IMR-90 (cell line): Measurements from ENCODE around the gene ITGAE. TPM values are rescaled to one million over a fixed set of nuclear protein-coding genes. Genes with fewer than 3 reads are reported as not detected.

Source experiments
- ATAC-seq: fragments of 200-7000 bp; cut with Tn5 transposase; 2 replicates; pipeline ENCODE4 v1.9.1; 2020; ENCODE audit warnings: low read depth, mild to moderate bottlenecking, moderate library complexity
- BruUV-seq: library from RNA; stranded (reverse); fragments of 400-500 nt; replicated peaks from 2 replicates; lab custom pipeline; 2021; lab: Mats Ljungman, UMichigan
- CTCF ChIA-PET: fragments of 300-600 bp; formaldehyde crosslinking; extraction: SDS; loops from one replicate; lab custom pipeline; 2021; ENCODE audit warnings: antibody characterized with exemption; lab: Yijun Ruan, JAX
- POLR2A ChIA-PET: fragments of 300-600 bp; sonication (Branson Sonifier 250); formaldehyde crosslinking; loops from one replicate; lab custom pipeline; 2022; ENCODE audit warnings: antibody characterized with exemption; ENCODE audit not compliant: unreplicated experiment; lab: Charles Lee
- DNase-seq: peaks from one replicate; pipeline ENCODE4 v3.0.0; 2013
- H2AFZ ChIP-seq: replicated peaks from 2 replicates; pipeline ENCODE3; 2013; ENCODE audit warnings: low read length, mild to moderate bottlenecking; ENCODE audit not compliant: poor library complexity
- H2AK5ac ChIP-seq: 2 replicates; pipeline ENCODE4 v1.6.1; 2013; ENCODE audit warnings: low read depth, low read length, inconsistent platforms
- H2AK9ac ChIP-seq: replicated peaks from 2 replicates; pipeline ENCODE3; 2013; ENCODE audit warnings: mild to moderate bottlenecking, low read depth, low read length, moderate library complexity; ENCODE audit not compliant: poor library complexity
- H2BK120ac ChIP-seq: 2 replicates; pipeline ENCODE4 v1.6.1; 2013; ENCODE audit warnings: low read depth, low read length, inconsistent platforms
- H2BK15ac ChIP-seq: 3 replicates; pipeline ENCODE4 v1.6.1; 2013; ENCODE audit warnings: low read depth, low read length, inconsistent platforms
- H2BK20ac ChIP-seq: 2 replicates; pipeline ENCODE4 v1.6.1; 2013; ENCODE audit warnings: low read depth, mild to moderate bottlenecking, inconsistent platforms, low read length, moderate library complexity
- H2BK5ac ChIP-seq: 2 replicates; pipeline ENCODE4 v1.6.1; 2013; ENCODE audit warnings: mild to moderate bottlenecking, low read depth, low read length, inconsistent platforms; ENCODE audit not compliant: poor library complexity, severe bottlenecking
- H3K14ac ChIP-seq: replicated peaks from 2 replicates; pipeline ENCODE4 v1.6.1; 2013; ENCODE audit warnings: low read depth, low read length, inconsistent platforms
- H3K18ac ChIP-seq: 2 replicates; pipeline ENCODE4 v1.6.1; 2013; ENCODE audit warnings: low read depth, low read length, control low read depth
- H3K23ac ChIP-seq: 2 replicates; pipeline ENCODE4 v1.6.1; 2013; ENCODE audit warnings: low read depth, low read length, inconsistent platforms
- H3K27ac ChIP-seq: 2 replicates; pipeline ENCODE4 v1.5.1; 2013; ENCODE audit warnings: mild to moderate bottlenecking, control low read depth, low read length; ENCODE audit not compliant: insufficient read depth
- H3K27me3 ChIP-seq: 2 replicates; pipeline ENCODE4 v1.6.1; 2013; ENCODE audit warnings: low read length; ENCODE audit not compliant: control insufficient read depth, insufficient read depth
- H3K36me3 ChIP-seq: 2 replicates; pipeline ENCODE4 v1.6.1; 2013; ENCODE audit warnings: low read length, mixed read lengths; ENCODE audit not compliant: control insufficient read depth, insufficient read depth
- H3K4ac ChIP-seq: 2 replicates; pipeline ENCODE4 v1.6.1; 2013; ENCODE audit warnings: low read depth, low read length, inconsistent platforms
- H3K4me1 ChIP-seq: 2 replicates; pipeline ENCODE4 v1.6.1; 2013; ENCODE audit warnings: low read length, mixed read lengths; ENCODE audit not compliant: control insufficient read depth, insufficient read depth
- H3K4me2 ChIP-seq: 2 replicates; pipeline ENCODE4 v1.6.1; 2013; ENCODE audit warnings: low read depth, mild to moderate bottlenecking, control low read depth, low read length, moderate library complexity
- H3K4me3 ChIP-seq: 2 replicates; pipeline ENCODE4 v1.5.1; 2013; ENCODE audit warnings: low read depth, mild to moderate bottlenecking, control low read depth, low read length, moderate library complexity; ENCODE audit not compliant: insufficient read depth
- H3K56ac ChIP-seq: 2 replicates; pipeline ENCODE4 v1.6.1; 2013; ENCODE audit warnings: low read length, inconsistent platforms; ENCODE audit not compliant: insufficient read depth; ENCODE audit errors: extremely low read depth
- H3K79me1 ChIP-seq, 2 experiments: 2 replicates each; pipeline ENCODE4 v1.6.1; 2013; ENCODE audit warnings: low read length in 2 of 2, inconsistent platforms in 1 of 2, low read depth in 1 of 2
- H3K9ac ChIP-seq: 2 replicates; pipeline ENCODE4 v1.6.1; 2013; ENCODE audit warnings: low read depth, low read length, control low read depth
- H3K9me1 ChIP-seq: 2 replicates; pipeline ENCODE4 v1.6.1; 2013; ENCODE audit warnings: low read length, inconsistent platforms; ENCODE audit not compliant: insufficient read depth
- H3K9me3 ChIP-seq: 2 replicates; pipeline ENCODE4 v1.6.1; 2013; ENCODE audit warnings: low read length; ENCODE audit not compliant: control insufficient read depth, insufficient read depth
- H4K20me1 ChIP-seq: 2 replicates; pipeline ENCODE4 v1.6.1; 2013; ENCODE audit warnings: low read length, inconsistent platforms; ENCODE audit not compliant: insufficient read depth
- H4K5ac ChIP-seq: 2 replicates; pipeline ENCODE4 v1.6.1; 2013; ENCODE audit warnings: mild to moderate bottlenecking, low read depth, low read length, control low read depth
- H4K8ac ChIP-seq, 2 experiments: 2 replicates each; pipeline ENCODE4 v1.6.1; 2013; ENCODE audit warnings: low read depth in 2 of 2, low read length in 2 of 2, control low read depth in 1 of 2, inconsistent platforms in 1 of 2
- H4K91ac ChIP-seq: 2 replicates; pipeline ENCODE4 v1.6.1; 2013; ENCODE audit warnings: low read depth, low read length, inconsistent platforms; ENCODE audit not compliant: insufficient read depth
- BHLHE40 ChIP-seq: fragments of 150-350 bp; IDR thresholded peaks from 2 replicates; pipeline ENCODE4 v1.6.1; 2016; ENCODE audit warnings: mild to moderate bottlenecking, low read depth, low read length
- CEBPB ChIP-seq: IDR thresholded peaks from 2 replicates; pipeline ENCODE4 v1.6.1; 2012; ENCODE audit warnings: low read depth, low read length, improper control_type of control experiment
- CHD1 ChIP-seq: IDR thresholded peaks from 2 replicates; pipeline ENCODE4 v1.6.1; 2012; ENCODE audit warnings: low read depth, low read length, improper control_type of control experiment
- FOS ChIP-seq: fragments of 150-350 bp; IDR thresholded peaks from 2 replicates; pipeline ENCODE4 v1.6.1; 2016; ENCODE audit warnings: low read depth, low read length
- MAFK ChIP-seq: IDR thresholded peaks from 2 replicates; pipeline ENCODE4 v1.6.1; 2012; ENCODE audit warnings: low read depth, low read length, improper control_type of control experiment
- MAZ ChIP-seq: IDR thresholded peaks from 2 replicates; pipeline ENCODE4 v1.6.1; 2012; ENCODE audit warnings: low read depth, mild to moderate bottlenecking, low read length, improper control_type of control experiment, moderate library complexity, borderline replicate concordance
- MXI1 ChIP-seq: IDR thresholded peaks from 2 replicates; pipeline ENCODE4 v1.6.1; 2012; ENCODE audit warnings: low read depth, mild to moderate bottlenecking, low read length, moderate library complexity, borderline replicate concordance
- NFE2L2 ChIP-seq: fragments of 150-350 bp; IDR thresholded peaks from 2 replicates; pipeline ENCODE4 v1.6.1; 2016; ENCODE audit warnings: low read depth, mild to moderate bottlenecking, low read length
- POLR2A ChIP-seq: IDR thresholded peaks from 2 replicates; pipeline ENCODE4 v1.6.1; 2012; ENCODE audit warnings: mild to moderate bottlenecking, low read depth, low read length
- RAD21 ChIP-seq: IDR thresholded peaks from 2 replicates; pipeline ENCODE4 v1.6.1; 2012; ENCODE audit warnings: low read length, improper control_type of control experiment
- RCOR1 ChIP-seq: IDR thresholded peaks from 2 replicates; pipeline ENCODE4 v1.6.1; 2012; ENCODE audit warnings: mild to moderate bottlenecking, low read length, improper control_type of control experiment; ENCODE audit not compliant: insufficient replicate concordance
- RFX5 ChIP-seq: IDR thresholded peaks from 2 replicates; pipeline ENCODE4 v1.8.0; 2012; ENCODE audit warnings: low read depth, mild to moderate bottlenecking, low read length, moderate library complexity
- SMC3 ChIP-seq: fragments of 150-350 bp; IDR thresholded peaks from 2 replicates; pipeline ENCODE4 v1.6.1; 2016; ENCODE audit warnings: low read depth, mild to moderate bottlenecking, antibody characterized with exemption, low read length, moderate library complexity
- WGBS, 2 experiments: methylation state at CpG; one replicate each; pipeline versions ENCODE4 v1.1.5 to v1.1.7; 2013; ENCODE audit warnings: missing lambda C conversion rate in 2 of 2; ENCODE audit not compliant: insufficient read length in 1 of 2; ENCODE audit errors: extremely low coverage in 2 of 2; 5-methylcytosine and 5-hydroxymethylcytosine counted together
- dilution Hi-C: fragments of 300-500 bp; cut with HindIII; formaldehyde crosslinking; loops from one replicate; pipeline ENCODE4 v1.14.3; 2018; ENCODE audit warnings: low sequenced_read_pairs; ENCODE audit not compliant: unreplicated experiment
- in situ Hi-C: fragments of 300-500 bp; cut with MboI; formaldehyde crosslinking; loops from 3 replicates; pipeline ENCODE4 v1.14.3; 2019; ENCODE audit warnings: low sequenced_read_pairs, inconsistent platforms, mixed read lengths
- intact Hi-C: fragments of 100-400 bp; cut with micrococcal nuclease; formaldehyde crosslinking; loops from 2 replicates; pipeline ENCODE4 v1.10.0; 2022
- polyA plus RNA-seq, 3 experiments: library from polyadenylated mRNA; depleted of rRNA; stranded (reverse); fragments of >200 nt; gene quantifications; 2 replicates each; pipeline ENCODE4 v1.2.3, GENCODE V29; 2012; ENCODE audit warnings: low replicate concordance in 1 of 3
- total RNA-seq: library from RNA; depleted of rRNA; stranded (reverse); fragments of >200 nt; gene quantifications from 2 replicates; pipeline ENCODE4 v1.2.3, GENCODE V29; 2012
- TF ChIP-seq, protein P1 (sequence below): fragments of 150-350 bp; IDR thresholded peaks from 2 replicates; pipeline ENCODE4 v1.6.1; 2017; ENCODE audit warnings: mild to moderate bottlenecking, antibody characterized with exemption, low read length, low read depth
- TF ChIP-seq, protein P2 (sequence below): conservative IDR thresholded peaks from 2 replicates; pipeline ENCODE4 v1.5.1; 2012; ENCODE audit warnings: mild to moderate bottlenecking, low read depth, low read length, improper control_type of control experiment
- TF ChIP-seq, protein P3 (sequence below): fragments of 150-350 bp; IDR thresholded peaks from 2 replicates; pipeline ENCODE4 v1.6.1; 2016; ENCODE audit warnings: low read depth, mild to moderate bottlenecking, low read length, moderate library complexity, borderline replicate concordance

The ITGAE gene
- total and polyA plus RNA-seq, 2 of the 4 experiments (the other 2 are of a cell fraction): 54.1 to 60.8 TPM

DNA sequence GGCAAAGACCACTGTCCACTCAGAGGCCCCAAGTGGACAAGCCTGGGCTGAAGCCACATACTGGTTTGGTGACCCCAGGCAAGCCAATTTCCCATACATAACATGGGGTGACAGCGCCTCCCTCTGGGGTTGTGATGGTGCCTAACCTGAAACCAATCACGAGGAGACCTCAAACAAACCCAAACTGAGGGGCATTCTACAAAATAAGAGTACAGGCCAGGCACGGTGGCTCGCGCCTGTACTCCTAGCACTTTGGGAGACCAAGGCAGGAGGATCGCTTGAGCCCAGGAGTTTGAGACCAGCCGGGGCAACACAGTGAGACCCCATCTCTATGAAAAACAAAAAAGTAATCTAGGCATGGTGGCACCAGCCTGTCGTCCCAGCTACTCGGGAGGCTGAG lies 108.6 kb downstream of the ITGAE start:
- Histone ChIP-seq H2BK5ac (no peak overlapping the region), H2AK5ac (no peak overlapping the region), H3K4me1 (peaks cover 4% of the 10 kb centered on the region; the same call in 1 of the 2 replicates), H3K9me3 (no peaks in the 10 kb centered on the region), H3K18ac (no peak overlapping the region), H2BK120ac (no peak overlapping the region), H3K79me1 (no peaks in the 10 kb centered on the region), H3K9me1 (no peaks in the 10 kb centered on the region), H3K27me3 (peaks cover 12% of the 10 kb centered on the region), H2BK15ac (no peak overlapping the region), H2AK9ac (no peak overlapping the region), H3K14ac (no peak overlapping the region), H3K4me3 (no peak overlapping the region), H3K27ac (no peak overlapping the region), H3K4me2 (no peak overlapping the region), H4K91ac (no peak overlapping the region), H4K5ac (no peak overlapping the region), H2AFZ (no peak overlapping the region), H4K20me1 (no peaks in the 10 kb centered on the region), H3K36me3 (no peaks in the 10 kb centered on the region), H3K56ac (no peak overlapping the region), H2BK20ac (no peak overlapping the region), H4K8ac (no peak overlapping the region), H3K9ac (no peak overlapping the region), H3K23ac (no peak overlapping the region), H3K4ac (no peak overlapping the region)
- DNase-seq (no peak), ATAC-seq (no peak)
- TF ChIP-seq RAD21 (no peak), CEBPB (no peak), BHLHE40 (no peak), MAZ (no peak), FOS (no peak), CHD1 (no peak), NFE2L2 (no peak), RCOR1 (no peak), SMC3 (no peak), POLR2A (no peak), MAFK (no peak), RFX5 (no peak), MXI1 (no peak)
- TF ChIP-seq, protein P1, sequence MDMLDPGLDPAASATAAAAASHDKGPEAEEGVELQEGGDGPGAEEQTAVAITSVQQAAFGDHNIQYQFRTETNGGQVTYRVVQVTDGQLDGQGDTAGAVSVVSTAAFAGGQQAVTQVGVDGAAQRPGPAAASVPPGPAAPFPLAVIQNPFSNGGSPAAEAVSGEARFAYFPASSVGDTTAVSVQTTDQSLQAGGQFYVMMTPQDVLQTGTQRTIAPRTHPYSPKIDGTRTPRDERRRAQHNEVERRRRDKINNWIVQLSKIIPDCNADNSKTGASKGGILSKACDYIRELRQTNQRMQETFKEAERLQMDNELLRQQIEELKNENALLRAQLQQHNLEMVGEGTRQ: no peak
- TF ChIP-seq, protein P2, sequence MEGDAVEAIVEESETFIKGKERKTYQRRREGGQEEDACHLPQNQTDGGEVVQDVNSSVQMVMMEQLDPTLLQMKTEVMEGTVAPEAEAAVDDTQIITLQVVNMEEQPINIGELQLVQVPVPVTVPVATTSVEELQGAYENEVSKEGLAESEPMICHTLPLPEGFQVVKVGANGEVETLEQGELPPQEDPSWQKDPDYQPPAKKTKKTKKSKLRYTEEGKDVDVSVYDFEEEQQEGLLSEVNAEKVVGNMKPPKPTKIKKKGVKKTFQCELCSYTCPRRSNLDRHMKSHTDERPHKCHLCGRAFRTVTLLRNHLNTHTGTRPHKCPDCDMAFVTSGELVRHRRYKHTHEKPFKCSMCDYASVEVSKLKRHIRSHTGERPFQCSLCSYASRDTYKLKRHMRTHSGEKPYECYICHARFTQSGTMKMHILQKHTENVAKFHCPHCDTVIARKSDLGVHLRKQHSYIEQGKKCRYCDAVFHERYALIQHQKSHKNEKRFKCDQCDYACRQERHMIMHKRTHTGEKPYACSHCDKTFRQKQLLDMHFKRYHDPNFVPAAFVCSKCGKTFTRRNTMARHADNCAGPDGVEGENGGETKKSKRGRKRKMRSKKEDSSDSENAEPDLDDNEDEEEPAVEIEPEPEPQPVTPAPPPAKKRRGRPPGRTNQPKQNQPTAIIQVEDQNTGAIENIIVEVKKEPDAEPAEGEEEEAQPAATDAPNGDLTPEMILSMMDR: no peak
- TF ChIP-seq, protein P3, sequence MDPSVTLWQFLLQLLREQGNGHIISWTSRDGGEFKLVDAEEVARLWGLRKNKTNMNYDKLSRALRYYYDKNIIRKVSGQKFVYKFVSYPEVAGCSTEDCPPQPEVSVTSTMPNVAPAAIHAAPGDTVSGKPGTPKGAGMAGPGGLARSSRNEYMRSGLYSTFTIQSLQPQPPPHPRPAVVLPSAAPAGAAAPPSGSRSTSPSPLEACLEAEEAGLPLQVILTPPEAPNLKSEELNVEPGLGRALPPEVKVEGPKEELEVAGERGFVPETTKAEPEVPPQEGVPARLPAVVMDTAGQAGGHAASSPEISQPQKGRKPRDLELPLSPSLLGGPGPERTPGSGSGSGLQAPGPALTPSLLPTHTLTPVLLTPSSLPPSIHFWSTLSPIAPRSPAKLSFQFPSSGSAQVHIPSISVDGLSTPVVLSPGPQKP: no peak
- dilution Hi-C loops (no loop called here), intact Hi-C loops (no loop called here), in situ Hi-C loops (no loop called here)
- no TSS peak for BruUV-seq
- 93% methylated on average over 3 of the region's 9 CpGs; no CpG with 5 or more reads in 1 of the 2 experiments for WGBS, 2 experiments
- ChIA-PET CTCF (no interaction called here), POLR2A (no interaction called here)
